GM13976 (cell line): ENCODE results near the gene SYNJ2BP.
"Not testable (repeated sequence)": the region's sequence is repeated elsewhere in the genome, so short reads cannot be mapped to it uniquely, and the experiment has no call there.

ENCODE experiments used
- DNase-seq: peaks from one replicate; pipeline ENCODE4 v3.0.0; 2012; ENCODE audit warnings: low spot score
- in situ Hi-C: fragments of 300-500 bp; cut with MboI; formaldehyde crosslinking; loops from one replicate; pipeline ENCODE4 v1.12.0; 2022; ENCODE audit warnings: low sequenced_read_pairs, mixed read lengths, inconsistent platforms; ENCODE audit not compliant: unreplicated experiment
- TF ChIP-seq, protein P1 (sequence below): IDR thresholded peaks from 2 replicates; pipeline ENCODE4 v1.5.1; 2012; ENCODE audit warnings: borderline replicate concordance, mild to moderate bottlenecking; ENCODE audit not compliant: insufficient read depth; ENCODE audit errors: extremely low read depth, missing control alignments, control extremely low read depth

The SYNJ2BP gene

DNA sequence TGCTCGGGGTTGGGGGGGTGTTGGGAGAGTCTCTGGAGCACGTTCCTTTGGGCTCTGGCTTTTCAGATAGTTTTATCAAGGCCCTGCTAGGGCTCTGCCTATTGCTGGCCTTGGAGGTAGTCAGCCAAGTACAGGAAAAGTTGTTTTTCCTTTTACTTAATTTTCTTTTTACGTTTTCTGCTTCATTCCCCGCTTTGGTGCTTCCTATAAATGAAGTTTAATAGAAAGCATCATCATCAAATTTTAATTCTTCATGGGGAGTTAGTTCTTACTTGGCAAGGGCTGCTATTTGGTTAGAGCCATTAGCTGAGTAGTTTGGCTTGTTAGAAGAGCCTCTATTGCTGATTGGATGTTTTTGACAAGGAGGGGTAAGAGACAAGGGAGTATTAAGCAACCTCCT lies 20.0 kb upstream of the SYNJ2BP start:
- TF ChIP-seq, protein P1, sequence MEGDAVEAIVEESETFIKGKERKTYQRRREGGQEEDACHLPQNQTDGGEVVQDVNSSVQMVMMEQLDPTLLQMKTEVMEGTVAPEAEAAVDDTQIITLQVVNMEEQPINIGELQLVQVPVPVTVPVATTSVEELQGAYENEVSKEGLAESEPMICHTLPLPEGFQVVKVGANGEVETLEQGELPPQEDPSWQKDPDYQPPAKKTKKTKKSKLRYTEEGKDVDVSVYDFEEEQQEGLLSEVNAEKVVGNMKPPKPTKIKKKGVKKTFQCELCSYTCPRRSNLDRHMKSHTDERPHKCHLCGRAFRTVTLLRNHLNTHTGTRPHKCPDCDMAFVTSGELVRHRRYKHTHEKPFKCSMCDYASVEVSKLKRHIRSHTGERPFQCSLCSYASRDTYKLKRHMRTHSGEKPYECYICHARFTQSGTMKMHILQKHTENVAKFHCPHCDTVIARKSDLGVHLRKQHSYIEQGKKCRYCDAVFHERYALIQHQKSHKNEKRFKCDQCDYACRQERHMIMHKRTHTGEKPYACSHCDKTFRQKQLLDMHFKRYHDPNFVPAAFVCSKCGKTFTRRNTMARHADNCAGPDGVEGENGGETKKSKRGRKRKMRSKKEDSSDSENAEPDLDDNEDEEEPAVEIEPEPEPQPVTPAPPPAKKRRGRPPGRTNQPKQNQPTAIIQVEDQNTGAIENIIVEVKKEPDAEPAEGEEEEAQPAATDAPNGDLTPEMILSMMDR: no peak
- in situ Hi-C loops: no loop called here
- DNase-seq: no peak

DNA sequence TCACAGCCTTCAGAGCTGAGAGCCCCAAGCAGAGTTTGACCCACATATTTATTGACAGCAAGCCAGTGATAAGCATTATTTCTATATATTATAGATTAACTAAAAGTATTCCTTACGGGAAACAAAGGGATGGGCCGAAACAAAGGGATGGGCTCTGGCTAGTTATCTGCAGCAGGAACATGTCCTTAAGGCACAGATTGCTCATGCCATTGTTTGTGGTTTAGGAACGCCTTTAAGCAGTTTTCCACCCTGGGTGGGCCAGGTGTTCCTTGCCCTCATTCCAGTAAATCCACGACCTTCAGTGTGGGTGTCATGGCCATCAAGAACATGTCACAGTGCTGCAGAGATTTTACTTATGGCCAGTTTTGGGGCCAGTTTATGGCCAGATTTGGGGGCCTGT lies 9.7 kb upstream of the SYNJ2BP start:
- in situ Hi-C loops: not testable (repeated sequence)

DNA sequence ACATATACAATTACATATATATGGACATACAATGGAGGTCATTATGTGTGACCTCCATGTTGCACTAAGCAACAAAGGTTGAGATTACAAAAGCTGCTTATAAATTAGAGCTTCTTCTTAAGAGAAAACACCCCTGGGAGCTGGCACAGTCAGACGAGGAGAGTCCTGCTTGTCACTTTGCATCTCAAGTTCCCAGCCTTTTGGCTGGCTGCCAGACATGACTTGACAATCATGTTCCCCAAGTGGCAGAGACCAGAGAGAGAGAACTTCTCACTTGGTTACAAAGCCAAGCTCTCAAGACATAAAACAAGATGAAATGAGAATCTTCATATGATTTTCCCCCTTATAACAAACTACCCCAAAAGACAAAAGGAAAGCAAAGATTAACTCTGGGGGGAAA lies 8.5 kb upstream of the SYNJ2BP start:
- in situ Hi-C loops: no loop called here
- DNase-seq: no peak
- TF ChIP-seq, protein P1: no peak

More for the DNA sequence above, 9.7 kb upstream of the SYNJ2BP start:
- not testable (repeated sequence) for DNase-seq

DNA sequence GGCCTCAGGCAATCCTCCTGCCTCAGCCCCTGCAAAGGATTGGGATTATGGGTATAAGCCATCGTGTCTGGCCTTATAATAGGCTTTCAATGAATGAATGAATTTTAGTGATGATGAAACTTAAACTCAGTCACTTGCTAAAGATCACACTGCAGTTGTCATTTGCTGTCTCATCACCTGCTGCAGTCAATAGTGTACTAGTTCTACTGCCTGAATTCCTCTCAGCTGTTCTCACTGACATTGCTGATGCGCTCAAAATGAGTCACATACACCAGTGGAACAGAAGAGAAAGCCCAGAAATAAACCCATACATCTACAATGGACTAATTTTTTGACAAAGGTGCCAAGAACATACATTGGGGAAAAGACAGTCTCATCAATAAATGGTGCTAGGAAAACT lies 5.6 kb upstream of the SYNJ2BP start:
- in situ Hi-C loops: no loop called here
- TF ChIP-seq, protein P1: no peak
- no peak for DNase-seq

DNA sequence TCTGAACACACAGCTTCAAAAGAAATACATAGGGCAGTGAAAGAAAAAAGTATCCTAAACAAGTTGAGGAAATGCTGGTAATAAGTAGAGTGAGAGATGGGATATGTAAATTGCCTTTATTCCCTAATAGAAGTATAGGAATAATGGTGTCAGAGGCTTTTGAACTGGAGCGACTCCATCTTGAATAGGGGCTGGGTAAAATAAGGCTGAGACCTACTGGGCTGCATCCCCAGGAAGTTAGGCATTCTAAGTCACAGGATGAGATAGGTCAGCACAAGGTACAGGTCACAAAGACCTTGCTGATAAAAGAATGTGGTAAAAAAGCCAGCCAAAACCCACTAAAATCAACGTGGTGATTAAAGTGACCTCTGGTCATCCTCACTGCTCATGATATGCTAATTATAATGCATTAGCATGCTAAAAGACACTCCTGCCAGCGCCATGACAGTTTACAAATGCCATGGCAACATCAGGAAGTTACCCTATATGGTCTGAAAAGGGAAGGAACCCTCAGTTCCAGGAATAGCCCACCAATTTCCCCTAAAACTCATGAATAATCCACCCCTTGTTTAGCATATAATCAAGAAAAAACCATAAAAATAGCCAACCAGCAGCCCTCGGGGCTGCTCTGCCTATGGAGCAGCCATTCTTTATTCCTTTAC lies 2.5 kb upstream of the SYNJ2BP start:
- in situ Hi-C loops, DNase-seq: not testable (repeated sequence)

DNA sequence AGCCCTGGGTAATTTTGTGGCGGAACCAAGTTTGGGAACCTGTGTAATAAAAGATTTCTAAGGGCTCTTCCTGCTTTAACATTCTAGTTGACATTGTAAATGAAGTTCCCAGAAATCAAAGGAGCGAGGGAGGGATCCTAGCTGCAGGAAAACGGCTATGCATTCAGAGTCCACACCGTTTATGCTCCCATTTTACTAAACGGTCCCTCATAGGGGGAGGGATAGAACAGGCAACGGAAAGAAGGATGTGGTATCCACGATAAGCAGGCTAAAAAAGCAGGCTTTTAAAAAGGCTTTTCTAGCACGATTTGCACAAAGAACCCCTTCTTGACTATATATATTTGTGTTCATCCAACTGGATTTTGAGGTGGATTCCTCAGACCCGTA lies 559 bp downstream of the SYNJ2BP start:
- TF ChIP-seq, protein P1: no peak
- no peak for DNase-seq
- in situ Hi-C loops: no loop called here

DNA sequence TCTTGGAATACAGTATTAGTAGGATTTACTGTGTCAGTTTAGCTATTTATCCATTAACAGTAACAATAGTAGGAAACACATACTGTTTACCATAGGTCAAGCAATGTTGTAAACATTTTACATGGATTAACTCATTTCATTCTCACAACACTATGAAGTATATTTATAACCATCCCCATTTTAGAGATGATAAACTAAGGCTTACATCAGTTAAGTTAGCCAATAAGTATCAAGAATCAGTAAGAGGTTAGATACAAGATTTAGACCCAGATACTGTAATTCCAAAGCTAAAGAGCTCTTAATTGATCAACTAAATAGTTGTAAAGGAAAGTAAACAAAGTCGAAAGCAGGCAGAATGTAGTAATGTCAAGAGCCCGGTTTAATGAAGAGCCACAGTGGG lies 1.1 kb downstream of the SYNJ2BP start:
- TF ChIP-seq, protein P1: no peak
- no peak for DNase-seq
- in situ Hi-C loops: no loop called here

DNA sequence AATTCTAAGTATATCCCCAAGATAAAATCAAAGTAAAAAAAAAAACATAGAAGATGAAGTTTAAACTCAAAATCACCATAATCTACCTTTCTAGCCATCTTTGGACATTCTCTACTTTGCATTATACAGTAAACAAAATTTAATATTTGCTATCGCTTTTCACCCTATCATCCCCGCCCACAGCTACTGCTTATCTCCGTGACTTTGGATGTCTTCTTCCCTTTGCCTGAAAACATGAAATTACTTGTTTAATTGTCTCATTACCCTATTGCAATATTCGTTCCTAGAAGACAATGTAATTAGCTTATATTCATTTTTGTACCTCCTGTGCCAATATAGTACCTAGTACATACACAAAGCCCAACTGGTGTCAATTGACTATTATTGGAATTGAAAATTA lies 9.3 kb downstream of the SYNJ2BP start:
- TF ChIP-seq, protein P1: no peak
- no peak for DNase-seq
- in situ Hi-C loops: no loop called here

DNA sequence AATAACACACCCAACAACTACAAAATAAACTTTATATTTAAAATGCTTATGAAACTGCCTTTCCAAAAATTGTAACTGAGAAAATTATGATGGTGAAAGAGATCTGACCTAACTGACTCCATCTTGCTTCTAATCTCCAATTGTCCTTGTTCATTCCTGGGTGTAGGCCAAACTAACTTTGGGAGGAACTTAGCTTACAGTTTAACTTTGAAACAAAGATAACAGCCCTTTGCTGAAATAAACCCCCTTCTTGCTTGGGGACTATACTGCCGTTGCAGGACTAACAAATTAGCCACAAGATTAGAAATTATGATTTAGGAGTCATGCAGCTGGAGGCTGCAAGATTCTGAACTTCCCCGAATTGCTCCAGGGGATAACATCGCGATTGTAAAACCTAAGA lies 10.7 kb downstream of the SYNJ2BP start:
- DNase-seq, in situ Hi-C loops: not testable (repeated sequence)

DNA sequence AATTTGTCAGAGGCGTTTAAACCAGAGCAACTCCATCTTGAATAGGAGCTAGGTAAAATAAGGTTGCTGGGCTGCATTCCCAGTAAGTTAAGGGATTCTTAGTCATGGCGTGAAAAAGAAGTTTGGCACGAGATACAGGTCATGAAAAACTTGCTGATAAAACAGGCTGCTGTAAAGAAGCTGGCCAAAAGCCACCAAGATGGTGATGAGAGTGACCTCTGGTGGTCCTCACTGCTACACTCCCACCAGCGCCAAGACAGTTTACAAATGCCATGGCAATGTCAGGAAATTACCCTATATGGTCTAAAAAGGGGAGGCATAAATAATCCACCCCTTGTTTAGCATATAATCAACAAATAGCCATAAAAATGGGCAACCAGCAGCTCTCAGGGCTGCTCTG lies 13.6 kb downstream of the SYNJ2BP start:
- DNase-seq, in situ Hi-C loops: not testable (repeated sequence)
